Measurements from ENCODE around the gene PPIA.

- TF ChIP-seq, protein P1, sequence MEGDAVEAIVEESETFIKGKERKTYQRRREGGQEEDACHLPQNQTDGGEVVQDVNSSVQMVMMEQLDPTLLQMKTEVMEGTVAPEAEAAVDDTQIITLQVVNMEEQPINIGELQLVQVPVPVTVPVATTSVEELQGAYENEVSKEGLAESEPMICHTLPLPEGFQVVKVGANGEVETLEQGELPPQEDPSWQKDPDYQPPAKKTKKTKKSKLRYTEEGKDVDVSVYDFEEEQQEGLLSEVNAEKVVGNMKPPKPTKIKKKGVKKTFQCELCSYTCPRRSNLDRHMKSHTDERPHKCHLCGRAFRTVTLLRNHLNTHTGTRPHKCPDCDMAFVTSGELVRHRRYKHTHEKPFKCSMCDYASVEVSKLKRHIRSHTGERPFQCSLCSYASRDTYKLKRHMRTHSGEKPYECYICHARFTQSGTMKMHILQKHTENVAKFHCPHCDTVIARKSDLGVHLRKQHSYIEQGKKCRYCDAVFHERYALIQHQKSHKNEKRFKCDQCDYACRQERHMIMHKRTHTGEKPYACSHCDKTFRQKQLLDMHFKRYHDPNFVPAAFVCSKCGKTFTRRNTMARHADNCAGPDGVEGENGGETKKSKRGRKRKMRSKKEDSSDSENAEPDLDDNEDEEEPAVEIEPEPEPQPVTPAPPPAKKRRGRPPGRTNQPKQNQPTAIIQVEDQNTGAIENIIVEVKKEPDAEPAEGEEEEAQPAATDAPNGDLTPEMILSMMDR (IDR thresholded peaks at IDR 0.05; ENCODE audit: low read depth, low read length), result no peak
- TF ChIP-seq EZH2phosphoT487 (IDR thresholded peaks at IDR 0.05; ENCODE audit: low read depth), result no peak
Measured at GRCh38 chr7:44764665-44765578, 31.6 kb upstream of the PPIA start.

Measured in OCI-LY3 (cell line).